Activated CD8-positive, alpha-beta T cell treated with anti-CD3 and anti-CD28 coated beads for 36 hours (primary cell): ENCODE data around the gene RASA2. TPM values are rescaled to one million over a fixed set of nuclear protein-coding genes. Genes with fewer than 3 reads are reported as not detected.

Experiments
- ATAC-seq: fragments of 200-7000 bp; cut with Tn5 transposase; one replicate; pipeline ENCODE4 v1.10.0; 2021; ENCODE audit warnings: mild to moderate bottlenecking, moderate library complexity
- CTCF ChIA-PET: fragments of 350-600 bp; sonication (Branson Sonifier 250); formaldehyde crosslinking; loops from one replicate; lab custom pipeline; 2021; ENCODE audit warnings: antibody characterized with exemption; lab: Charles Lee
- POLR2A ChIA-PET: fragments of 350-600 bp; sonication (Branson Sonifier 250); formaldehyde crosslinking; loops from one replicate; lab custom pipeline; 2021; ENCODE audit warnings: antibody characterized with exemption; lab: Charles Lee
- DNase-seq: peaks from one replicate; pipeline ENCODE4 v3.0.0-alpha.2; 2020
- H3K27ac Mint-ChIP-seq: one replicate; pipeline ENCODE4 v1.8.0; 2021; ENCODE audit warnings: mild to moderate bottlenecking, mixed read lengths
- H3K27me3 Mint-ChIP-seq: one replicate; pipeline ENCODE4 v1.8.0; 2021; ENCODE audit warnings: mixed read lengths
- H3K36me3 Mint-ChIP-seq: one replicate; pipeline ENCODE4 v1.8.0; 2021; ENCODE audit warnings: low read depth, mixed read lengths
- H3K4me1 Mint-ChIP-seq: one replicate; pipeline ENCODE4 v1.8.0; 2021; ENCODE audit warnings: low read depth, mixed read lengths
- H3K4me3 Mint-ChIP-seq: one replicate; pipeline ENCODE4 v1.8.0; 2021; ENCODE audit warnings: mild to moderate bottlenecking, moderate library complexity, mixed read lengths
- H3K9me3 Mint-ChIP-seq: one replicate; pipeline ENCODE4 v1.8.0; 2021; ENCODE audit warnings: mixed read lengths
- intact Hi-C: fragments of 100-400 bp; cut with micrococcal nuclease; formaldehyde crosslinking; loops from one replicate; pipeline ENCODE4 v1.10.0; 2022
- total RNA-seq, 2 experiments: library from RNA; stranded (reverse); gene quantifications; one replicate each; pipeline ENCODE4 v1.2.3, GENCODE V29; 2021
- TF ChIP-seq, protein P1 (sequence below): fragments of 200-600 bp; IDR thresholded peaks from one replicate; pipeline ENCODE4 v1.8.0; 2022; ENCODE audit warnings: antibody characterized with exemption, mild to moderate bottlenecking

The RASA2 gene
- total RNA-seq, 2 experiments from 2014 or later: 35.4 to 41.5 TPM

DNA sequence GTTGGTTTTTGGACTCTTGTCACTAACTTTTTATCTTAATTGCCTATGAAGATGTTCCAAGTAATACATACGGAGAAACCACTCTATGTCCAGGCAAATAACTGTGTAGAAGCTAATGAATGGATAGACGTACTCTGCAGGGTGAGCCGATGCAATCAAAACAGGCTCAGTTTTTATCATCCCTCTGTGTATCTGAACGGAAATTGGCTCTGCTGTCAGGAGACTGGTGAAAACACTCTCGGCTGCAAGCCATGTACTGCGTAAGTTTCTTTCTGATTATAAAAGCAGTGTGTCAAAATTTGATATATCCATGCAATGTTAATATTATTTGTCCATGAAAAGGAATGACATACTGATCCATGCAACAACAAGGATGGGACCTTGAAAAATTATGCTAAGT lies 121.6 kb downstream of the RASA2 start:
- Mint-ChIP-seq H3K4me1 (peaks cover 5% of the 10 kb centered on the region), H3K36me3 (peaks cover 35% of the 10 kb centered on the region), H3K27me3 (no peaks in the 10 kb centered on the region), H3K9me3 (no peaks in the 10 kb centered on the region), H3K27ac (no peak overlapping the region), H3K4me3 (no peak overlapping the region)
- CTCF ChIA-PET: interaction anchor here (1.5 to 1.6 kb wide), 2 partner anchors 148 to 296 kb away, joined by 3 to 4 read pairs; no protein-coding TSS in a partner anchor
- DNase-seq (no peak), ATAC-seq (no peak)
- TF ChIP-seq, protein P1, sequence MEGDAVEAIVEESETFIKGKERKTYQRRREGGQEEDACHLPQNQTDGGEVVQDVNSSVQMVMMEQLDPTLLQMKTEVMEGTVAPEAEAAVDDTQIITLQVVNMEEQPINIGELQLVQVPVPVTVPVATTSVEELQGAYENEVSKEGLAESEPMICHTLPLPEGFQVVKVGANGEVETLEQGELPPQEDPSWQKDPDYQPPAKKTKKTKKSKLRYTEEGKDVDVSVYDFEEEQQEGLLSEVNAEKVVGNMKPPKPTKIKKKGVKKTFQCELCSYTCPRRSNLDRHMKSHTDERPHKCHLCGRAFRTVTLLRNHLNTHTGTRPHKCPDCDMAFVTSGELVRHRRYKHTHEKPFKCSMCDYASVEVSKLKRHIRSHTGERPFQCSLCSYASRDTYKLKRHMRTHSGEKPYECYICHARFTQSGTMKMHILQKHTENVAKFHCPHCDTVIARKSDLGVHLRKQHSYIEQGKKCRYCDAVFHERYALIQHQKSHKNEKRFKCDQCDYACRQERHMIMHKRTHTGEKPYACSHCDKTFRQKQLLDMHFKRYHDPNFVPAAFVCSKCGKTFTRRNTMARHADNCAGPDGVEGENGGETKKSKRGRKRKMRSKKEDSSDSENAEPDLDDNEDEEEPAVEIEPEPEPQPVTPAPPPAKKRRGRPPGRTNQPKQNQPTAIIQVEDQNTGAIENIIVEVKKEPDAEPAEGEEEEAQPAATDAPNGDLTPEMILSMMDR: no peak
- intact Hi-C loops: no loop called here
- POLR2A ChIA-PET: no interaction called here

- Mint-ChIP-seq H3K4me3 (no peak overlapping the region), H3K36me3 (peaks cover 38% of the 10 kb centered on the region), H3K4me1 (no peaks in the 10 kb centered on the region), H3K27me3 (no peaks in the 10 kb centered on the region), H3K27ac (peak overlapping the region; percentile 61), H3K9me3 (no peaks in the 10 kb centered on the region)
- TF ChIP-seq, protein P1: no peak
- intact Hi-C loops: no loop called here
- DNase-seq: no peak
- POLR2A ChIA-PET: interaction anchor here (0.9 to 1.3 kb wide), 3 partner anchors 9 to 24 kb away, joined by 3 read pairs; no protein-coding TSS in a partner anchor
- CTCF ChIA-PET: interaction anchor here (0.6 to 2.6 kb wide), 6 partner anchors 9 to 169 kb away, joined by 3 to 7 read pairs (median 4); no protein-coding TSS in a partner anchor
- no peak for ATAC-seq
These were observed 124.1 kb downstream of the RASA2 start for GRCh38 chr3:141610939-141611338.

DNA sequence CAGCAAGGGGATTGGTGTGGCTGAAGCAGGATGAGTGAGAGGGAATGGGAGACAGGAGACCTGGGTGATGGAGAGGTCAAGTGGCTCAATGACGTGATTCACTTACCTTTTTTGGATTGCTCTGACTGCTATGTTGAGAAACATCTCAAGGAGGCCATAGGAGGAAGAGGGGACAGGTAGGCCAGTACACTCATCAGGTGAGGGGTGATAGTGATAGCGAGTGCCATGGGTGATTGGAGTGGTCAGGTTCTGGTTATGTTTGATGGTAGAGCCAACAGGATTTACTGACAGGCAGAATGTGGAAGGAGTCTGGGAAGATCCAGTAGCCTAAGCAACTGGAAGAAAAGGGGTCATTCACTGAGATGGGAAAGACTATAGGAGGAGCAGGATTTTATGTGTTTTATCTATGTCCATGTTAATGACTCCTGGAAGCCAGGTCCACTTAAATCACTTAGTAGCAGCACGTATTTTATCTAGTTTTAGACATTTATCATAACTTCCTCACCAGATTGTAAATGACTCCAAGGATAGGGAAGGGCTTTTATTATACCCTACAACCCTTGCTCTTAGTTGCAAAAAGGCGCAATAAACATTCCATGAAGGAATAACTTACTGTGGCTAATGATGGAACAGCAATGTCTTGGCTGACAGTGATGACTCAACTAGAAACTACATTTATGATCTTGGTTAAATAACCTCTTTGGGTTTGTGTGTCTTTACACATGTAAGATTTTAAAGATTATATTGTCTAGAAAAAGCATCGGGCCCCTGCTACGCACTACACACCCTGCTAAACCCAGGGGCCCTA lies 131.5 kb downstream of the RASA2 start:
- H3K27ac Mint-ChIP-seq: no peak overlapping the region
- no peaks in the 10 kb centered on the region for H3K27me3 Mint-ChIP-seq
- TF ChIP-seq, protein P1: no peak
- CTCF ChIA-PET: no interaction called here
- POLR2A ChIA-PET: no interaction called here
- no peaks in the 10 kb centered on the region for H3K4me1 Mint-ChIP-seq
- intact Hi-C loops: no loop called here
- ATAC-seq (no peak), DNase-seq (no peak)
- peaks cover 21% of the 10 kb centered on the region for H3K36me3 Mint-ChIP-seq
- H3K4me3 Mint-ChIP-seq: no peak overlapping the region
- H3K9me3 Mint-ChIP-seq: no peaks in the 10 kb centered on the region

- Mint-ChIP-seq H3K27me3 (no peaks in the 10 kb centered on the region), H3K4me1 (no peaks in the 10 kb centered on the region), H3K9me3 (no peaks in the 10 kb centered on the region), H3K36me3 (peaks cover 21% of the 10 kb centered on the region), H3K4me3 (no peak overlapping the region), H3K27ac (no peak overlapping the region)
- intact Hi-C loops: no loop called here
- ATAC-seq (no peak), DNase-seq (no peak)
- ChIA-PET CTCF (no interaction called here), POLR2A (no interaction called here)
- TF ChIP-seq, protein P1: no peak
These were observed 132.1 kb downstream of the RASA2 start for GRCh38 chr3:141618938-141619337.

- Mint-ChIP-seq H3K9me3 (no peaks in the 10 kb centered on the region), H3K36me3 (peaks cover 20% of the 10 kb centered on the region), H3K27ac (no peak overlapping the region), H3K27me3 (no peaks in the 10 kb centered on the region), H3K4me1 (no peaks in the 10 kb centered on the region), H3K4me3 (no peak overlapping the region)
- ChIA-PET POLR2A (no interaction called here), CTCF (no interaction called here)
- DNase-seq (no peak), ATAC-seq (no peak)
- intact Hi-C loops: no loop called here
- TF ChIP-seq, protein P1: no peak
These were observed 132.6 kb downstream of the RASA2 start for GRCh38 chr3:141619450-141619849.
